ENCODE data around the gene AOPEP.

GRCh38 chr9:95049761-95050160 lies 323.3 kb downstream of the AOPEP start:
- TF ChIP-seq EZH2 (optimal IDR thresholded peaks at IDR 0.05; ENCODE audit: low read depth, low read length): no peak
- TF ChIP-seq CTCF (IDR thresholded peaks at IDR 0.05; ENCODE audit: low read length): no peak
- no peak for TF ChIP-seq EZH2phosphoT487 (IDR thresholded peaks at IDR 0.05; ENCODE audit: low read length)

All from MM.1S (cell line).